Measurements from ENCODE around the gene NDUFA7.
"Not testable (repeated sequence)": the region's sequence is repeated elsewhere in the genome, so short reads cannot be mapped to it uniquely, and the experiment has no call there.

Gene NDUFA7

DNA sequence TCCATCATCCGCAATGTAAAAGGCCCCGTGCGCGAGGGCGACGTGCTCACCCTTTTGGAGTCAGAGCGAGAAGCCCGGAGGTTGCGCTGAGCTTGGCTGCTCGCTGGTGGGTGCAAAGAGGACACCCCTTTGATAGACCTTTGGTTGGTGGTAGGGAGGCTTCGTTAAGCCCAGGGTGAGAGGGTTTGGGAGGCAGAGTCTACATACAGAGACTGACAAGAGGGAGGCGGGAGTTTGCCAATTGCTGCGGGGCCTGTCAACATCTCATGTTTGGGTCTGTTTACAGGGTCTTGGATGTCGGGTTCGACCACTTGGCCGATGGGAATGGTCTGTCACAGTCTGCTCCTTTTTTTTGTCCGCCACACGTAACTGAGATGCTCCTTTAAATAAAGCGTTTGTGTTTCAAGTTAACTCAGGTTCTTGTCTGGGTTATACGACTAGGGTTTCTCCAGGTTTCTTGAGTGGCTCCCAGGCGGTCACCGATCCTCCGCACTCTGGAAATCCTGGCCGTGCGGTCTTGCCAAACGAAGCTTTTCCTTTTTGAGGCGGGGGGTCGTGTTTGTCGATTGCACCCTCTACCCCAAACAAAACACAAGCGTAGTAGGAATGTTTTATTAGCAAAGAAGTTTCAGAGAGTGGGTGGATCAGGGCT lies 937 bp upstream of the NDUFA7 start:
- Histone ChIP-seq H3K27ac (replicated peaks) (peak overlapping the region; percentile 87), H3K4me3 (replicated peaks; ENCODE audit: insufficient read depth, low read length) (peak overlapping the region; percentile 99), H3K27me3 (ENCODE audit: insufficient read depth, poor library complexity, severe bottlenecking) (no peaks in the 10 kb centered on the region)
- no peak for DNase-seq (ENCODE audit: low read depth in 1 of 2, low spot score in 1 of 2)
- TF ChIP-seq REST (IDR thresholded peaks at IDR 0.05; ENCODE audit: insufficient replicate concordance, low read depth), result no peak
- no peak for TF ChIP-seq GABPA (IDR thresholded peaks at IDR 0.05; ENCODE audit: low read depth)
- no peak for TF ChIP-seq SPI1 (IDR thresholded peaks at IDR 0.05; ENCODE audit: borderline replicate concordance, low read depth)
- no peak for TF ChIP-seq POLR2AphosphoS5 (IDR thresholded peaks at IDR 0.05; ENCODE audit: low read depth)
- TF ChIP-seq, protein P1, sequence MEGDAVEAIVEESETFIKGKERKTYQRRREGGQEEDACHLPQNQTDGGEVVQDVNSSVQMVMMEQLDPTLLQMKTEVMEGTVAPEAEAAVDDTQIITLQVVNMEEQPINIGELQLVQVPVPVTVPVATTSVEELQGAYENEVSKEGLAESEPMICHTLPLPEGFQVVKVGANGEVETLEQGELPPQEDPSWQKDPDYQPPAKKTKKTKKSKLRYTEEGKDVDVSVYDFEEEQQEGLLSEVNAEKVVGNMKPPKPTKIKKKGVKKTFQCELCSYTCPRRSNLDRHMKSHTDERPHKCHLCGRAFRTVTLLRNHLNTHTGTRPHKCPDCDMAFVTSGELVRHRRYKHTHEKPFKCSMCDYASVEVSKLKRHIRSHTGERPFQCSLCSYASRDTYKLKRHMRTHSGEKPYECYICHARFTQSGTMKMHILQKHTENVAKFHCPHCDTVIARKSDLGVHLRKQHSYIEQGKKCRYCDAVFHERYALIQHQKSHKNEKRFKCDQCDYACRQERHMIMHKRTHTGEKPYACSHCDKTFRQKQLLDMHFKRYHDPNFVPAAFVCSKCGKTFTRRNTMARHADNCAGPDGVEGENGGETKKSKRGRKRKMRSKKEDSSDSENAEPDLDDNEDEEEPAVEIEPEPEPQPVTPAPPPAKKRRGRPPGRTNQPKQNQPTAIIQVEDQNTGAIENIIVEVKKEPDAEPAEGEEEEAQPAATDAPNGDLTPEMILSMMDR (IDR thresholded peaks at IDR 0.05; ENCODE audit: insufficient read depth, low read length), result no peak

- TF ChIP-seq REST (IDR thresholded peaks at IDR 0.05; ENCODE audit: insufficient replicate concordance, low read depth), result no peak
- TF ChIP-seq GABPA (IDR thresholded peaks at IDR 0.05; ENCODE audit: low read depth), result no peak
- TF ChIP-seq, protein P1 (IDR thresholded peaks at IDR 0.05; ENCODE audit: insufficient read depth, low read length), result no peak
- TF ChIP-seq POLR2AphosphoS5 (IDR thresholded peaks at IDR 0.05; ENCODE audit: low read depth), result no peak
- TF ChIP-seq SPI1 (IDR thresholded peaks at IDR 0.05; ENCODE audit: borderline replicate concordance, low read depth), result no peak
- Histone ChIP-seq H3K27me3 (ENCODE audit: insufficient read depth, poor library complexity, severe bottlenecking) (no peaks in the 10 kb centered on the region), H3K4me3 (replicated peaks; ENCODE audit: insufficient read depth, low read length) (peak overlapping the region; percentile 99), H3K27ac (replicated peaks) (peak overlapping the region; percentile 87)
- DNase-seq (ENCODE audit: low read depth in 1 of 2, low spot score in 1 of 2), result no peak
These were observed 560 bp downstream of the NDUFA7 start for GRCh38 chr19:8320564-8321066.

- TF ChIP-seq SPI1 (IDR thresholded peaks at IDR 0.05; ENCODE audit: borderline replicate concordance, low read depth), result no peak
- no peak for TF ChIP-seq POLR2AphosphoS5 (IDR thresholded peaks at IDR 0.05; ENCODE audit: low read depth)
- TF ChIP-seq REST (IDR thresholded peaks at IDR 0.05; ENCODE audit: insufficient replicate concordance, low read depth), result no peak
- TF ChIP-seq, protein P1 (IDR thresholded peaks at IDR 0.05; ENCODE audit: insufficient read depth, low read length), result no peak
- TF ChIP-seq GABPA (IDR thresholded peaks at IDR 0.05; ENCODE audit: low read depth), result no peak
- no peak for DNase-seq (ENCODE audit: low read depth in 1 of 2, low spot score in 1 of 2)
- Histone ChIP-seq H3K27me3 (ENCODE audit: insufficient read depth, poor library complexity, severe bottlenecking) (no peaks in the 10 kb centered on the region), H3K4me3 (replicated peaks; ENCODE audit: insufficient read depth, low read length) (peak overlapping the region; percentile 99), H3K27ac (replicated peaks) (peak overlapping the region; percentile 87)
These were observed 1.2 kb downstream of the NDUFA7 start for GRCh38 chr19:8319807-8320520.

DNA sequence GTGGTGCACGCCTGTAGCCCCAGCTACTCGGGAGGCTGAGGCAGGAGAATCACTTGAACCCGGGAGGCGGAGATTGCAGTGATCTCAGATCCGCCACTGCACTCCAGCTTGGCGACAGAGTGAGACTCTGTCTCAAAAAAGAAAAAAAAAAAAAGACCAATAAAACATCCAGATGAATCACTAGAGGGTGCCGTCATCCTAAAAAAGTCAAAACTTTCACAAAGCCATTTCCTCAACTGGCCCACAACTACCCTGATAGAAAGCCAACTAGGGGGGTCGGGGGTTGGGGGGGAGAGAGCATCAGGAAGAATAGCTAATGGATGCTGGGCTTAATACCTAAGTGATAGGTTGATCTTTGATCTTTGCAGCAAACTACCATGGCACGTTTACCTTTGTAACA lies 2.3 kb downstream of the NDUFA7 start:
- DNase-seq (ENCODE audit: low read depth in 1 of 2, low spot score in 1 of 2); H3K27ac ChIP-seq (replicated peaks); H3K4me3 ChIP-seq (replicated peaks; ENCODE audit: insufficient read depth, low read length); H3K27me3 ChIP-seq (ENCODE audit: insufficient read depth, poor library complexity, severe bottlenecking): not testable (repeated sequence)

Data from HL-60 (cell line).